ENCODE data around the gene SH3RF2.

- no peak for TF ChIP-seq GATA2 (IDR thresholded peaks at IDR 0.05; ENCODE audit: low read depth, low read length)
- TF ChIP-seq GATA3 (IDR thresholded peaks at IDR 0.05; ENCODE audit: low read depth, low read length) = no peak
Measured at GRCh38 chr5:145922059-145922458, 14.3 kb upstream of the SH3RF2 start.
